Peyer's patch (tissue), 4 donors: ENCODE measurements around the gene ADIPOR2.

Source experiments
- CTCF ChIP-seq, 6 experiments: fragments of 450-650 bp in 4 of 6; fragments of 200-600 bp in 2 of 6; sonication (generic) in 1 of 6; IDR thresholded peaks; one replicate each; pipeline ENCODE4 v1.5.1; 2017 to 2019; ENCODE audit warnings: antibody characterized with exemption in 6 of 6, mild to moderate bottlenecking in 3 of 6, moderate library complexity in 1 of 6
- POLR2A ChIP-seq, 2 donors: fragments of 450-650 bp; IDR thresholded peaks; one replicate each; pipeline ENCODE4 v1.5.1; 2017; ENCODE audit warnings: antibody characterized with exemption in 2 of 2, mild to moderate bottlenecking in 2 of 2, moderate library complexity in 2 of 2

DNA sequence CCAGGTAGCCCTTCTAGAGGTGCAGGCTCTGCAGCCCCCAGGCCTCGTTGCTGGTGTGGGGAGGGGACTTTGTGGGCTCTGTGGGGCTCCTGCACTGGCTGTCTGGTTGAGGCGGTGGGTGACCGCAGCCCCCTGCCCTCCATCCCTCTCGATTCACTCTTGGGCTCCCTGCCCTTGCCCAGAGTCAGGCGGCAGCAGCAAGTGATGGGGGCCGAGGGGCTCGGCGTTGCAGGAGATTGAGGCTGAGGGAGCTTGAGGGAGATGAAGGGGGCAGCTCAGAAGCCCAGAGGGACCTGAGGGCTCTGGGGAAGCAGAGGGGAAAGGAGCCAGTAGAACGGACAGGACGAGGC is 120.0 kb downstream of the ADIPOR2 start:
- TF ChIP-seq CTCF (IDR thresholded peaks at IDR 0.05) (no peak), POLR2A (IDR thresholded peaks at IDR 0.05) (no peak)
